OCI-LY7 (cell line): ENCODE data around the gene DUS3L. TPM values are rescaled to one million over a fixed set of nuclear protein-coding genes. Genes with fewer than 3 reads are reported as not detected.

Experiments used
- BruUV-seq: library from RNA; stranded (reverse); fragments of 400-500 nt; replicated peaks from 2 replicates; lab custom pipeline; 2021; lab: Mats Ljungman, UMichigan
- CTCF ChIA-PET: fragments of 300-600 bp; sonication (Branson Sonifier 250); formaldehyde crosslinking; loops from one replicate; lab custom pipeline; 2022; ENCODE audit warnings: antibody characterized with exemption; ENCODE audit not compliant: unreplicated experiment; lab: Charles Lee
- POLR2A ChIA-PET: fragments of 300-600 bp; sonication (Branson Sonifier 250); formaldehyde crosslinking; loops from one replicate; lab custom pipeline; 2022; ENCODE audit warnings: antibody characterized with exemption; lab: Charles Lee
- DNase-seq: peaks from one replicate; pipeline ENCODE4 v3.0.0-alpha.2; 2015; ENCODE audit warnings: low spot score
- H2AFZ ChIP-seq: fragments of 200-600 bp; sonication (generic), shearing (Covaris generic); 2 replicates; pipeline ENCODE4 v1.6.1; 2014; ENCODE audit warnings: mild to moderate bottlenecking, antibody characterized with exemption, low read length, moderate library complexity
- H3K27ac ChIP-seq: fragments of 200-600 bp; sonication (generic); 2 replicates; pipeline ENCODE4 v1.5.1; 2014; ENCODE audit warnings: mixed run types, low read depth, mild to moderate bottlenecking, moderate library complexity, low read length, inconsistent platforms; ENCODE audit not compliant: poor library complexity, severe bottlenecking
- H3K36me3 ChIP-seq: fragments of 200-600 bp; sonication (generic); 2 replicates; pipeline ENCODE4 v1.6.1; 2014; ENCODE audit warnings: mild to moderate bottlenecking, antibody characterized with exemption, low read length, moderate library complexity, mixed read lengths; ENCODE audit not compliant: insufficient read depth
- H3K4me1 ChIP-seq: fragments of 200-600 bp; sonication (generic); 2 replicates; pipeline ENCODE4 v1.5.1; 2014; ENCODE audit warnings: mild to moderate bottlenecking, low read length; ENCODE audit not compliant: insufficient read depth, poor library complexity, severe bottlenecking
- H3K4me2 ChIP-seq: fragments of 200-600 bp; sonication (generic); 2 replicates; pipeline ENCODE4 v1.6.1; 2014; ENCODE audit warnings: mild to moderate bottlenecking, low read length
- H3K4me3 ChIP-seq: fragments of 200-600 bp; sonication (generic); 2 replicates; pipeline ENCODE4 v1.5.1; 2014; ENCODE audit warnings: mild to moderate bottlenecking, low read depth, low read length; ENCODE audit not compliant: poor library complexity, severe bottlenecking
- H3K79me2 ChIP-seq: fragments of 200-600 bp; sonication (generic); 2 replicates; pipeline ENCODE4 v1.6.1; 2016; ENCODE audit warnings: low read depth, mild to moderate bottlenecking, low read length, moderate library complexity, mixed read lengths; ENCODE audit not compliant: insufficient read depth
- H3K9me2 ChIP-seq: fragments of 200-600 bp; sonication (generic); 2 replicates; pipeline ENCODE4 v1.6.1; 2016; ENCODE audit warnings: mild to moderate bottlenecking, low read length, mixed read lengths; ENCODE audit not compliant: insufficient read depth
- H3K9me3 ChIP-seq: fragments of 200-600 bp; sonication (generic); 2 replicates; pipeline ENCODE4 v1.6.1; 2014; ENCODE audit warnings: mild to moderate bottlenecking, mixed run types, low read length, mixed read lengths
- H4K20me1 ChIP-seq: fragments of 200-600 bp; sonication (generic); 2 replicates; pipeline ENCODE4 v1.6.1; 2014; ENCODE audit warnings: mild to moderate bottlenecking, antibody characterized with exemption, low read length, moderate library complexity, mixed read lengths; ENCODE audit not compliant: insufficient read depth
- EZH2phosphoT487 ChIP-seq: fragments of 200-600 bp; sonication (generic); IDR thresholded peaks from 2 replicates; pipeline ENCODE4 v1.6.1; 2018; ENCODE audit warnings: low read depth, borderline replicate concordance, mild to moderate bottlenecking, mixed run types, antibody characterized with exemption, low read length, moderate library complexity, mixed read lengths
- intact Hi-C: fragments of 100-400 bp; cut with micrococcal nuclease; formaldehyde crosslinking; loops from one replicate; pipeline ENCODE4 v1.10.0; 2022; ENCODE audit not compliant: unreplicated experiment
- total RNA-seq, 2 experiments: library from RNA; depleted of rRNA in 1 of 2; stranded (reverse); fragments of >200 nt in 1 of 2; shearing (Covaris generic) in 1 of 2; gene quantifications; 2 replicates each; pipeline ENCODE4 v1.2.3, GENCODE V29; 2014 to 2022
- TF ChIP-seq, protein P1 (sequence below): fragments of 200-600 bp; sonication (generic); conservative IDR thresholded peaks from 2 replicates; pipeline ENCODE4 v1.5.1; 2014; ENCODE audit warnings: mild to moderate bottlenecking, antibody characterized with exemption, low read length, moderate library complexity, mixed read lengths

DUS3L gene
- total RNA-seq, 2 experiments from 2014 or later = 55.8 to 76.9 TPM

GRCh38 chr19:5823579-5824281 is 32.8 kb upstream of the DUS3L start:
- no peaks in the 10 kb centered on the region for H3K36me3 ChIP-seq
- POLR2A ChIA-PET = no interaction called here
- no peak overlapping the region for H3K4me3 ChIP-seq
- H3K79me2 ChIP-seq = no peaks in the 10 kb centered on the region
- no peaks in the 10 kb centered on the region for H3K9me3 ChIP-seq
- H2AFZ ChIP-seq = no peak overlapping the region
- BruUV-seq = no TSS peak
- no peaks in the 10 kb centered on the region for H3K9me2 ChIP-seq
- TF ChIP-seq EZH2phosphoT487 = no peak
- TF ChIP-seq, protein P1, sequence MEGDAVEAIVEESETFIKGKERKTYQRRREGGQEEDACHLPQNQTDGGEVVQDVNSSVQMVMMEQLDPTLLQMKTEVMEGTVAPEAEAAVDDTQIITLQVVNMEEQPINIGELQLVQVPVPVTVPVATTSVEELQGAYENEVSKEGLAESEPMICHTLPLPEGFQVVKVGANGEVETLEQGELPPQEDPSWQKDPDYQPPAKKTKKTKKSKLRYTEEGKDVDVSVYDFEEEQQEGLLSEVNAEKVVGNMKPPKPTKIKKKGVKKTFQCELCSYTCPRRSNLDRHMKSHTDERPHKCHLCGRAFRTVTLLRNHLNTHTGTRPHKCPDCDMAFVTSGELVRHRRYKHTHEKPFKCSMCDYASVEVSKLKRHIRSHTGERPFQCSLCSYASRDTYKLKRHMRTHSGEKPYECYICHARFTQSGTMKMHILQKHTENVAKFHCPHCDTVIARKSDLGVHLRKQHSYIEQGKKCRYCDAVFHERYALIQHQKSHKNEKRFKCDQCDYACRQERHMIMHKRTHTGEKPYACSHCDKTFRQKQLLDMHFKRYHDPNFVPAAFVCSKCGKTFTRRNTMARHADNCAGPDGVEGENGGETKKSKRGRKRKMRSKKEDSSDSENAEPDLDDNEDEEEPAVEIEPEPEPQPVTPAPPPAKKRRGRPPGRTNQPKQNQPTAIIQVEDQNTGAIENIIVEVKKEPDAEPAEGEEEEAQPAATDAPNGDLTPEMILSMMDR = peak; percentile 51
- CTCF ChIA-PET = no interaction called here
- no peak overlapping the region for H3K27ac ChIP-seq
- intact Hi-C loops = no loop called here
- no peak overlapping the region for H3K4me2 ChIP-seq
- DNase-seq = no peak
- no peaks in the 10 kb centered on the region for H4K20me1 ChIP-seq
- peaks cover 34% of the 10 kb centered on the region for H3K4me1 ChIP-seq

DNA sequence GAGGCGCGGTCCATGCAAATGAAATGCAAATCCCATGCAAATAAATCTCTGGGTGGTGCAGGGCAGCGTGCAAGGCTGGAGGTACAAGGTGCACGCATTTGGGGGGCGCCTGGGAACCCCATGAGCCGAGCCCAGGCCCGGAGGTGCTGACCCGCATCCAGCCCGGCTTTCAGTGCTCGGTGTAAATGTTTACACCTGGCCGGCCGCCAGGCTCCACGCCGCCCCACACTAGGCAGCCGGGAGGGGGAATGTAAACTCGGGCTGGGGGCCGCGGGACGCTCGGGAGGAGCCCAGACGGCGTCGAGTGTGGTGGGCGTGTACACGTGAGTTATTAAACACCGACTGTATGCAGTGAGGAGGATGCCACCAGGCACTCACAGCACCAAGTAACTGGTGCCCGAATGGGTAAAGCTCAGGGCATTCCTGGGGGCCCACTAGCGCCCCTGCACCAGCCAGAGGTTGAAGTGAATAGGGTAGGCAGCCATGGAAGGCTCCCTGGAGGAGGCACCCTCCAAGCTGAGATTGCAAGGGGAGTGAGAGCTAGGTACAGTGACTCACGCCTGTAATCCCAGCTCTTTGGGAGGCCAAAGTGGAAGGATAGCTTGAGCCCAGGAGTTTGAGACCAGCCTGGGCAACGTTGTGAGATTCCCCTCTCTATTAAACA is 31.4 kb upstream of the DUS3L start:
- CTCF ChIA-PET = interaction anchor here (0.6 kb wide), 1 partner anchor 32 kb away, joined by 3 read pairs; no protein-coding TSS in a partner anchor
- POLR2A ChIA-PET = interaction anchor here (0.7 kb wide), 1 partner anchor 25 kb away, joined by 4 read pairs; no protein-coding TSS in a partner anchor
- H3K27ac ChIP-seq = no peak overlapping the region
- no peak overlapping the region for H2AFZ ChIP-seq
- TF ChIP-seq EZH2phosphoT487 = no peak
- TF ChIP-seq, protein P1 = no peak
- no peaks in the 10 kb centered on the region for H3K36me3 ChIP-seq
- H3K4me3 ChIP-seq = no peak overlapping the region
- H3K9me3 ChIP-seq = no peaks in the 10 kb centered on the region
- DNase-seq = no peak
- no peak overlapping the region for H3K4me2 ChIP-seq
- peaks cover 29% of the 10 kb centered on the region for H3K4me1 ChIP-seq
- H4K20me1 ChIP-seq = no peaks in the 10 kb centered on the region
- intact Hi-C loops = no loop called here
- H3K9me2 ChIP-seq = no peaks in the 10 kb centered on the region
- no TSS peak for BruUV-seq
- no peaks in the 10 kb centered on the region for H3K79me2 ChIP-seq
